Measurements from ENCODE around the gene EEF1E1. TPM values are rescaled to one million over a fixed set of nuclear protein-coding genes. Genes with fewer than 3 reads are reported as not detected.

Gene EEF1E1
- total RNA-seq, 4 donors from 2014 or later: 6.2 to 70.1 (median 17.0) TPM

GRCh38 chr6:8065519-8065911 is 36.8 kb downstream of the EEF1E1 start:
- TF ChIP-seq POLR2A (IDR thresholded peaks at IDR 0.05): no peak
- TF ChIP-seq CTCF (IDR thresholded peaks at IDR 0.05): no peak
- H3K9me3 ChIP-seq: no peaks in the 10 kb centered on the region
- no peak for DNase-seq
- H3K36me3 ChIP-seq: peaks cover 0 to 7% (median 0%) of the 10 kb centered on the region in 3 donors
- peak overlapping the region in 1 of 4 donors; percentile 92 for H3K27ac ChIP-seq
- peaks cover 0 to 4% (median 0%) of the 10 kb centered on the region in 4 donors for H3K4me1 ChIP-seq
- no peak overlapping the region for H3K4me3 ChIP-seq
- no peaks in the 10 kb centered on the region for H3K27me3 ChIP-seq

- TF ChIP-seq POLR2A (IDR thresholded peaks at IDR 0.05): no peak
- peak in 2 of 6 experiments; percentile 20 to 35 for TF ChIP-seq CTCF (IDR thresholded peaks at IDR 0.05)
- Histone ChIP-seq H3K4me1 (peaks cover 0 to 4% (median 0%) of the 10 kb centered on the region in 4 donors), H3K27me3 (no peaks in the 10 kb centered on the region), H3K9me3 (no peaks in the 10 kb centered on the region), H3K4me3 (peak overlapping the region; percentile 80 to 96 (median 87)), H3K36me3 (peaks cover 0 to 13% (median 0%) of the 10 kb centered on the region in 3 donors), H3K27ac (peak overlapping the region; percentile 84 to 94 (median 88))
- DNase-seq: no peak
Observed at GRCh38 chr6:8064638-8065518, 37.5 kb downstream of the EEF1E1 start.

DNA sequence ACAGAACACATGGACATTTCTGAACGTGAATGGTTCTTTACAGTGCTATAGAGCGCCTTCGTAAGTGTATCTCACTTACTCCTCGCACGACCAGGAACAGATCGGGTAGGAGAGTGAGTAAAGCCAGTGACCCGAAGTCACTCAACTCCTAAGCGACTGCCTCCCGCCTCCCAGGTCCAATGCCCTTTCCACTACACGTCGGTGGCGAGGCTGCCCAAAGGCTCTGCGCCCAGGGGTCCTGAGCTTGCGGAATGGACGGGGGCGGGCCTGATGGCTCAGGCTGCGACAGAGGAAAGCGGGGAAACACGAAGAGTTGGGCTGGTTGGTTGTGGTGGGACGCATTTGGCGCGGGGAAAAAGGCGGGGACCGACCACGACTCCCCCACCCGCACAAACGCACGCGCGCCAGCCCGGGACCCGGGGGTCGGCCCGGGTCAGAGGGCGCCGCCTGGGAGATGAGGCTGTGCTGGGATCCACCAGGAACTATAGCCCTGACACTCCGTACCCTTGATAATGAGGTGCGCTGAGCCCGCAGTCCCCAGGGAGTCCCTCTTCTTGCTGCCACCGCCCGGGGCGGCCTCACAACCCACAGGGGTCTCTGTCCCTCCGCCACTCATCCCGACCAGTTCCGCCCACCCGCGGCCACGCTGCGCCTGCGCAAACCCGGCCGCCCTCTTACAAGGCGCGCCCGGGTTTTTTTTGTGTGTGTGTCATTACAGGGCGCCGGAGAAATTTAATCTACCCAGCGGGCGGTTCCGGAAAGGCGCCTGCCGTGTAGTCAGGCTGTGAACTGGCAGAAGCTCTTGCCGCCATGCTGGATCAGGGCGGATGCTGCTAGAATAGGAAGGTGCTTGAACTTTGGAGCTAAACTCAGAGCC is 38.3 kb downstream of the EEF1E1 start, which contains the start of gene BLOC1S5:
Gene BLOC1S5, minus strand, starts transcription at position 629 of the 877 bp plus-strand sequence. Its CDS starts 13 bp downstream, at position 616.
- DNase-seq: peak; percentile 95 to 99 (median 98)
- Histone ChIP-seq H3K9me3 (no peaks in the 10 kb centered on the region), H3K4me1 (peaks cover 0 to 4% (median 0%) of the 10 kb centered on the region in 4 donors), H3K27me3 (no peaks in the 10 kb centered on the region), H3K36me3 (peaks cover 0 to 13% (median 0%) of the 10 kb centered on the region in 3 donors), H3K4me3 (peak within 1 kb of the TSS; percentile 80 to 96 (median 87)), H3K27ac (peak within 1 kb of the TSS; percentile 84 to 94 (median 88))
- peak in 3 of 6 experiments; percentile 3 to 34 (median 21) for TF ChIP-seq CTCF (IDR thresholded peaks at IDR 0.05)
- TF ChIP-seq POLR2A (IDR thresholded peaks at IDR 0.05): peak; percentile 45 to 57

DNA sequence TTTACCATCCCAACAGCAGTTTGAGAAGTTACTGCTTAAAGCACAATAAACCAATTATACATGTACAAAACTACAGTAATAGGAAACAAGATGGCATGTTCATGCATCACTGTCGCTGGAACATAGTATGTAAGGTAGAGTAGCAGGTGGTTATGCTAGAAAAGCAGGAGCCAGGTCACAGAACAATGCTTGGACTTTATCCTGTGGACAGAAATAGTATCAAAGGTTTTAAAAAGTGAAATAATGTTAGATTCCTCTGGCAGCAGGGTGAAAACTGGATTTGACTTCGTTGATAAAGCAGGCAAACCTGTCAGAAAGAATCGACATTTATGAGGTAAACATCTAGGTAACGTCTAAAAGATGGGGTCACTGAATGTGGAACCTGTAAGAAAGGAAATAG is 40.6 kb downstream of the EEF1E1 start:
- peaks cover 0 to 4% (median 0%) of the 10 kb centered on the region in 4 donors for H3K4me1 ChIP-seq
- H3K27ac ChIP-seq: no peak overlapping the region
- H3K27me3 ChIP-seq: no peaks in the 10 kb centered on the region
- H3K4me3 ChIP-seq: no peak overlapping the region
- peaks cover 0 to 13% (median 0%) of the 10 kb centered on the region in 3 donors for H3K36me3 ChIP-seq
- no peak for TF ChIP-seq POLR2A (IDR thresholded peaks at IDR 0.05)
- no peaks in the 10 kb centered on the region for H3K9me3 ChIP-seq
- no peak for DNase-seq

DNA sequence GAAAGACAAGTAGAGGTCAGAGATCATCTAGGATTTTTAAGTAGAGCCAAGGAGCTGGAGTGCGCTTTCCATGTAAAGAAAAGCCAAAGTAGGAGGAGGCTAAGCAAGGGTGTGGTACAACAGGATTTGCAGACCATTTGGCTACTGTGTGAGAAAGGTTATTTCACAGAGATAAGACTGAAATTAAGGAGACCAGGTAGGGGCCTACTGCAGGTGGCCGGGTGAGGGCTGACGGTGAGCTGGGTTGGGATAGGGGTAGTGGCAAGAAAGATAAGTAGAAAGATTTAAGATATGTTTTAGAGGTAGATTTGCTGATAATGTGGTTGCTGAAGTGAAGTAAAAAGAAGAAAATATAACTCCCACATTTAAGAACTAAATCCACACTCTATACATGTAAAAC is 42.0 kb downstream of the EEF1E1 start:
- Histone ChIP-seq H3K27ac (no peak overlapping the region), H3K27me3 (no peaks in the 10 kb centered on the region), H3K4me1 (peaks cover 0 to 4% (median 0%) of the 10 kb centered on the region in 4 donors), H3K9me3 (no peaks in the 10 kb centered on the region), H3K36me3 (peaks cover 0 to 19% (median 0%) of the 10 kb centered on the region in 3 donors), H3K4me3 (no peak overlapping the region)
- DNase-seq: no peak
- TF ChIP-seq POLR2A (IDR thresholded peaks at IDR 0.05) (no peak), CTCF (IDR thresholded peaks at IDR 0.05) (no peak)
